GM21576 (cell line): Measurements from ENCODE around the gene THRAP3.

Experiments used
- ATAC-seq: cut with Tn5 transposase; IDR thresholded peaks from one replicate; pipeline ENCODE4 v1.9.1; 2021; ENCODE audit warnings: mild to moderate bottlenecking, moderate library complexity; ENCODE audit not compliant: unreplicated experiment

The THRAP3 gene

GRCh38 chr1:36322041-36322785, 98.0 kb downstream of the THRAP3 start:
- no peak for ATAC-seq

- no peak for ATAC-seq
Measured at GRCh38 chr1:36322786-36323635, 98.8 kb downstream of the THRAP3 start.

GRCh38 chr1:36323636-36324352, 99.6 kb downstream of the THRAP3 start, which contains the start of gene EVA1B:
Gene EVA1B, minus strand, starts transcription at chr1:36323645. Its CDS starts 608 bp downstream, at chr1:36323037.
- no peak for ATAC-seq

- ATAC-seq = no peak
Measured at GRCh38 chr1:36324353-36324703, 100.1 kb downstream of the THRAP3 start.

GRCh38 chr1:36326499-36326898, 102.3 kb downstream of the THRAP3 start:
- ATAC-seq = no peak

- no peak for ATAC-seq
Measured at GRCh38 chr1:36327421-36328087, 103.3 kb downstream of the THRAP3 start.

- no peak for ATAC-seq
Measured at GRCh38 chr1:36328088-36328480, 103.8 kb downstream of the THRAP3 start.

- ATAC-seq = no peak
Measured at GRCh38 chr1:36328713-36329112, 104.5 kb downstream of the THRAP3 start.

- ATAC-seq = no peak
Measured at GRCh38 chr1:36329817-36330216, 105.6 kb downstream of the THRAP3 start.

- ATAC-seq = no peak
Measured at GRCh38 chr1:36330940-36331339, 106.7 kb downstream of the THRAP3 start.

- no peak for ATAC-seq
Measured at GRCh38 chr1:36337830-36338229, 113.6 kb downstream of the THRAP3 start.

- ATAC-seq = no peak
Measured at GRCh38 chr1:36339215-36339614, 115.0 kb downstream of the THRAP3 start.

GRCh38 chr1:36339615-36340014, 115.4 kb downstream of the THRAP3 start:
- no peak for ATAC-seq

GRCh38 chr1:36341626-36342320, 117.5 kb downstream of the THRAP3 start:
- no peak for ATAC-seq

- no peak for ATAC-seq
Measured at GRCh38 chr1:36342426-36343185, 118.4 kb downstream of the THRAP3 start.

- ATAC-seq = no peak
Measured at GRCh38 chr1:36343651-36344394, 119.6 kb downstream of the THRAP3 start.

GRCh38 chr1:36344395-36344680, 120.1 kb downstream of the THRAP3 start:
- no peak for ATAC-seq

- no peak for ATAC-seq
Measured at GRCh38 chr1:36345353-36345752, 121.1 kb downstream of the THRAP3 start.

GRCh38 chr1:36346741-36347370, 122.6 kb downstream of the THRAP3 start:
- no peak for ATAC-seq
